Neural cell (in vitro differentiated cells): ENCODE data around the gene EVA1A. TPM values are rescaled to one million over a fixed set of nuclear protein-coding genes. Genes with fewer than 3 reads are reported as not detected.

Source experiments
- H2AFZ ChIP-seq: fragments of 200-600, 300-800 bp; sonication (generic), shearing (Covaris generic); 2 replicates; pipeline ENCODE4 v1.6.0; 2014; ENCODE audit warnings: low read depth, mild to moderate bottlenecking, antibody characterized with exemption, low read length, moderate library complexity
- H3F3A ChIP-seq: fragments of 200-600 bp; shearing (Covaris generic); 2 replicates; pipeline ENCODE4 v1.6.1; 2016; ENCODE audit warnings: mild to moderate bottlenecking, moderate library complexity, mixed read lengths, antibody characterized with exemption, low read length; ENCODE audit not compliant: insufficient read depth, poor library complexity, severe bottlenecking
- H3K27ac ChIP-seq: fragments of 200-600, 300-800 bp; sonication (generic), shearing (Covaris generic); 2 replicates; pipeline ENCODE4 v1.5.1; 2014; ENCODE audit warnings: mild to moderate bottlenecking, low read length, moderate library complexity
- H3K27me3 ChIP-seq: fragments of 300-800, 200-600 bp; sonication (generic), shearing (Covaris generic); 2 replicates; pipeline ENCODE4 v1.6.0; 2014; ENCODE audit warnings: mild to moderate bottlenecking, low read depth, low read length, moderate library complexity; ENCODE audit not compliant: insufficient read depth
- H3K36me3 ChIP-seq: fragments of 300-800, 200-600 bp; sonication (generic), shearing (Covaris generic); 2 replicates; pipeline ENCODE4 v1.5.1; 2014; ENCODE audit warnings: mild to moderate bottlenecking, antibody characterized with exemption, low read length, moderate library complexity; ENCODE audit not compliant: insufficient read depth
- H3K4me2 ChIP-seq: fragments of 300-800, 200-600 bp; sonication (generic), shearing (Covaris generic); 2 replicates; pipeline ENCODE4 v1.6.0; 2014; ENCODE audit warnings: mild to moderate bottlenecking, low read length
- H3K4me3 ChIP-seq: fragments of 300-800, 200-600 bp; sonication (generic), shearing (Covaris generic); 2 replicates; pipeline ENCODE4 v1.5.1; 2014; ENCODE audit warnings: mild to moderate bottlenecking, low read length, moderate library complexity
- H3K79me2 ChIP-seq: fragments of 200-600 bp; shearing (Covaris generic); replicated peaks from 2 replicates; pipeline ENCODE4 v1.6.0; 2014; ENCODE audit warnings: mild to moderate bottlenecking, low read length, moderate library complexity; ENCODE audit not compliant: insufficient read depth
- H3K9ac ChIP-seq: fragments of 300-800, 200-600 bp; sonication (generic), shearing (Covaris generic); 2 replicates; pipeline ENCODE4 v1.6.1; 2016; ENCODE audit warnings: mild to moderate bottlenecking, low read length, mixed read lengths
- H3K9me2 ChIP-seq: fragments of 200-600 bp; shearing (Covaris generic); 2 replicates; pipeline ENCODE4 v1.6.1; 2016; ENCODE audit warnings: mild to moderate bottlenecking, low read length, mixed read lengths; ENCODE audit not compliant: insufficient read depth
- H3K9me3 ChIP-seq: fragments of 200-600, 300-800 bp; sonication (generic), shearing (Covaris generic); 2 replicates; pipeline ENCODE4 v1.6.1; 2016; ENCODE audit warnings: mild to moderate bottlenecking, mixed run types, low read length, moderate library complexity, mixed read lengths
- H4K20me1 ChIP-seq: fragments of 200-600 bp; shearing (Covaris generic); 2 replicates; pipeline ENCODE4 v1.6.1; 2016; ENCODE audit warnings: mild to moderate bottlenecking, mixed run types; ENCODE audit not compliant: insufficient read depth
- EP300 ChIP-seq: fragments of 450-650 bp; conservative IDR thresholded peaks from 2 replicates; pipeline ENCODE4 v1.6.1; 2014; ENCODE audit warnings: antibody characterized with exemption, mild to moderate bottlenecking, moderate library complexity; ENCODE audit not compliant: poor library complexity, severe bottlenecking
- EZH2 ChIP-seq: fragments of 200-600, 300-800 bp; shearing (Covaris generic), sonication (generic); IDR thresholded peaks from 2 replicates; pipeline ENCODE4 v1.6.1; 2014; ENCODE audit warnings: antibody characterized with exemption, low read length, borderline replicate concordance, mild to moderate bottlenecking; ENCODE audit not compliant: insufficient read depth, poor library complexity, severe bottlenecking
- MXI1 ChIP-seq: fragments of 450-650 bp; conservative IDR thresholded peaks from 2 replicates; pipeline ENCODE4 v1.6.1; 2014; ENCODE audit warnings: antibody characterized with exemption, mild to moderate bottlenecking; ENCODE audit not compliant: poor library complexity, severe bottlenecking
- POLR2AphosphoS5 ChIP-seq: IDR thresholded peaks from 2 replicates; pipeline ENCODE4 v1.6.1; 2012
- RAD21 ChIP-seq: fragments of 450-650 bp; conservative IDR thresholded peaks from 2 replicates; pipeline ENCODE4 v1.6.1; 2014; ENCODE audit warnings: antibody characterized with exemption, mild to moderate bottlenecking, moderate library complexity
- SMC3 ChIP-seq: fragments of 450-650 bp; conservative IDR thresholded peaks from 2 replicates; pipeline ENCODE4 v1.6.1; 2014; ENCODE audit warnings: antibody characterized with exemption, mild to moderate bottlenecking, moderate library complexity; ENCODE audit not compliant: poor library complexity
- TAF1 ChIP-seq: IDR thresholded peaks from 2 replicates; pipeline ENCODE4 v1.6.1; 2012; ENCODE audit warnings: low read depth
- polyA plus RNA-seq: library from polyadenylated mRNA; depleted of rRNA; stranded (reverse); fragments of >200 nt; gene quantifications from 2 replicates; pipeline ENCODE4 v1.2.3, GENCODE V29; 2014
- TF ChIP-seq, protein P1 (sequence below): IDR thresholded peaks from 2 replicates; pipeline ENCODE4 v1.6.1; 2012; ENCODE audit warnings: borderline replicate concordance
- TF ChIP-seq, protein P2 (sequence below): fragments of 450-650 bp; IDR thresholded peaks from 2 replicates; pipeline ENCODE4 v1.5.1; 2014; ENCODE audit warnings: antibody characterized with exemption, mild to moderate bottlenecking, moderate library complexity; ENCODE audit not compliant: poor library complexity, severe bottlenecking

The EVA1A gene
- polyA plus RNA-seq, 1 donor from 2014 or later: not detected

DNA sequence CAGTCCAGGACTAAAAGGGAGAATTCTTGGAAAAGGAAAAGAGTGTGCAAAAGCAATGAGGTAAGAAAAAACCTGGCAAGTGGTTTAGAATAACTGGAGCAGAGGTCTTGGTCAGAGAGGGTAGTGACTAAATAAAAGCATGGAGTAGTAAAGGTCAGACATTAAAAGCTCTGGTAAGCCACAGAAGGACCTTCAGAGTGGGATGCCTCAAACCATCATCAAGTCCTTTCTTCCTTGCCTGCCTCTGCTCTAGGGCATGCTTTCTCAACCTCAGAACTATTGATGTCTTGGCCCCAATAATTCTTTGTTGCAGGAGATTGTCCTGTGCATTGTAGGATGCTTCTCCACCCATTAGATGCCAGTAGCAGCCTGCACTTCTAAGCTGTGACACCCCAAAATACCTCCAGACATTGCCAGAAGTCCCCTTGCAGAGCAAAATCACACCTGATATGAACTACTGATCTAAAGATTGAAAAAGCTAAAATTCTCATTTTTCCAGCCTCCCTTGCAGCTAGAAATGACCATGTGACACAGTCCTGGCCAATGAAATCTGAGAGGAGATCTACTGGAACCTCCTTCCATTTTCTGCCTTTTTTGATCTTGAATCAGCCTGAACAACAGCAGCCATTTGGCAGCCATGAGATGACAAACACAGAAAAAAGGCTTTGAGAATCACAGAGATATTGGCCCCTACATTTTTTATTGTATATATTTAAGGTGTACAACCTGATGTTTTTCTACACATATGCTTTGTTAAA lies 48.1 kb downstream of the EVA1A start:
- H3F3A ChIP-seq: no peaks in the 10 kb centered on the region
- no peak overlapping the region for H3K9ac ChIP-seq
- H2AFZ ChIP-seq: no peak overlapping the region
- H3K9me2 ChIP-seq: no peaks in the 10 kb centered on the region
- no peaks in the 10 kb centered on the region for H3K27me3 ChIP-seq
- H3K79me2 ChIP-seq: no peaks in the 10 kb centered on the region
- H4K20me1 ChIP-seq: no peaks in the 10 kb centered on the region
- H3K36me3 ChIP-seq: no peaks in the 10 kb centered on the region
- H3K4me2 ChIP-seq: no peak overlapping the region
- no peak overlapping the region for H3K4me3 ChIP-seq
- no peaks in the 10 kb centered on the region for H3K9me3 ChIP-seq
- TF ChIP-seq POLR2AphosphoS5 (no peak), SMC3 (no peak), EZH2 (no peak), EP300 (no peak), MXI1 (no peak), RAD21 (no peak), TAF1 (no peak)
- TF ChIP-seq, protein P1, sequence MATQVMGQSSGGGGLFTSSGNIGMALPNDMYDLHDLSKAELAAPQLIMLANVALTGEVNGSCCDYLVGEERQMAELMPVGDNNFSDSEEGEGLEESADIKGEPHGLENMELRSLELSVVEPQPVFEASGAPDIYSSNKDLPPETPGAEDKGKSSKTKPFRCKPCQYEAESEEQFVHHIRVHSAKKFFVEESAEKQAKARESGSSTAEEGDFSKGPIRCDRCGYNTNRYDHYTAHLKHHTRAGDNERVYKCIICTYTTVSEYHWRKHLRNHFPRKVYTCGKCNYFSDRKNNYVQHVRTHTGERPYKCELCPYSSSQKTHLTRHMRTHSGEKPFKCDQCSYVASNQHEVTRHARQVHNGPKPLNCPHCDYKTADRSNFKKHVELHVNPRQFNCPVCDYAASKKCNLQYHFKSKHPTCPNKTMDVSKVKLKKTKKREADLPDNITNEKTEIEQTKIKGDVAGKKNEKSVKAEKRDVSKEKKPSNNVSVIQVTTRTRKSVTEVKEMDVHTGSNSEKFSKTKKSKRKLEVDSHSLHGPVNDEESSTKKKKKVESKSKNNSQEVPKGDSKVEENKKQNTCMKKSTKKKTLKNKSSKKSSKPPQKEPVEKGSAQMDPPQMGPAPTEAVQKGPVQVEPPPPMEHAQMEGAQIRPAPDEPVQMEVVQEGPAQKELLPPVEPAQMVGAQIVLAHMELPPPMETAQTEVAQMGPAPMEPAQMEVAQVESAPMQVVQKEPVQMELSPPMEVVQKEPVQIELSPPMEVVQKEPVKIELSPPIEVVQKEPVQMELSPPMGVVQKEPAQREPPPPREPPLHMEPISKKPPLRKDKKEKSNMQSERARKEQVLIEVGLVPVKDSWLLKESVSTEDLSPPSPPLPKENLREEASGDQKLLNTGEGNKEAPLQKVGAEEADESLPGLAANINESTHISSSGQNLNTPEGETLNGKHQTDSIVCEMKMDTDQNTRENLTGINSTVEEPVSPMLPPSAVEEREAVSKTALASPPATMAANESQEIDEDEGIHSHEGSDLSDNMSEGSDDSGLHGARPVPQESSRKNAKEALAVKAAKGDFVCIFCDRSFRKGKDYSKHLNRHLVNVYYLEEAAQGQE: no peak
- TF ChIP-seq, protein P2, sequence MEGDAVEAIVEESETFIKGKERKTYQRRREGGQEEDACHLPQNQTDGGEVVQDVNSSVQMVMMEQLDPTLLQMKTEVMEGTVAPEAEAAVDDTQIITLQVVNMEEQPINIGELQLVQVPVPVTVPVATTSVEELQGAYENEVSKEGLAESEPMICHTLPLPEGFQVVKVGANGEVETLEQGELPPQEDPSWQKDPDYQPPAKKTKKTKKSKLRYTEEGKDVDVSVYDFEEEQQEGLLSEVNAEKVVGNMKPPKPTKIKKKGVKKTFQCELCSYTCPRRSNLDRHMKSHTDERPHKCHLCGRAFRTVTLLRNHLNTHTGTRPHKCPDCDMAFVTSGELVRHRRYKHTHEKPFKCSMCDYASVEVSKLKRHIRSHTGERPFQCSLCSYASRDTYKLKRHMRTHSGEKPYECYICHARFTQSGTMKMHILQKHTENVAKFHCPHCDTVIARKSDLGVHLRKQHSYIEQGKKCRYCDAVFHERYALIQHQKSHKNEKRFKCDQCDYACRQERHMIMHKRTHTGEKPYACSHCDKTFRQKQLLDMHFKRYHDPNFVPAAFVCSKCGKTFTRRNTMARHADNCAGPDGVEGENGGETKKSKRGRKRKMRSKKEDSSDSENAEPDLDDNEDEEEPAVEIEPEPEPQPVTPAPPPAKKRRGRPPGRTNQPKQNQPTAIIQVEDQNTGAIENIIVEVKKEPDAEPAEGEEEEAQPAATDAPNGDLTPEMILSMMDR: no peak
- H3K27ac ChIP-seq: no peak overlapping the region

GRCh38 chr2:75506101-75506697 lies 54.5 kb downstream of the EVA1A start:
- H3K9me3 ChIP-seq: no peaks in the 10 kb centered on the region
- no peaks in the 10 kb centered on the region for H3K27me3 ChIP-seq
- no peak overlapping the region for H3K4me3 ChIP-seq
- H2AFZ ChIP-seq: no peak overlapping the region
- H4K20me1 ChIP-seq: no peaks in the 10 kb centered on the region
- H3K36me3 ChIP-seq: no peaks in the 10 kb centered on the region
- TF ChIP-seq TAF1 (no peak), POLR2AphosphoS5 (no peak), EZH2 (no peak), RAD21 (no peak), EP300 (no peak), SMC3 (no peak), MXI1 (no peak)
- TF ChIP-seq, protein P1: no peak
- TF ChIP-seq, protein P2: no peak
- no peak overlapping the region for H3K9ac ChIP-seq
- H3K4me2 ChIP-seq: no peak overlapping the region
- H3K27ac ChIP-seq: no peak overlapping the region
- H3K9me2 ChIP-seq: no peaks in the 10 kb centered on the region
- no peaks in the 10 kb centered on the region for H3K79me2 ChIP-seq
- no peaks in the 10 kb centered on the region for H3F3A ChIP-seq
